ENCODE measurements around the gene MMP24OS. TPM values are rescaled to one million over a fixed set of nuclear protein-coding genes. Genes with fewer than 3 reads are reported as not detected.

MMP24OS gene
- total and polyA plus RNA-seq, 2 experiments from 2014 or later = 19.0 to 58.5 TPM

GRCh38 chr20:35226884-35227681 is 50.8 kb downstream of the MMP24OS start:
- peak overlapping the region; percentile 81 for H3K4me2 ChIP-seq
- WGBS (ENCODE audit: low lambda C conversion rate, missing lambda C conversion rate) = 31% methylated on average over 11 of the region's 74 CpGs
- TF ChIP-seq EZH2 (IDR thresholded peaks at IDR 0.05; ENCODE audit: borderline replicate concordance) = no peak
- no peak for TF ChIP-seq CTCF (IDR thresholded peaks at IDR 0.05; ENCODE audit: poor library complexity)
- TF ChIP-seq EZH2phosphoT487 (IDR thresholded peaks at IDR 0.05; ENCODE audit: low read depth, severe bottlenecking, unreplicated experiment) = no peak

More at GRCh38 chr20:35226884-35227681, 50.8 kb downstream of the MMP24OS start:
- no peak overlapping the region for H3K27ac ChIP-seq
- no peaks in the 10 kb centered on the region for H3K79me2 ChIP-seq
- H3K9me3 ChIP-seq (ENCODE audit: low read depth) = no peaks in the 10 kb centered on the region
- peak; percentile 78 for DNase-seq (ENCODE audit: low spot score)
- no peak overlapping the region for H2AFZ ChIP-seq
- H3K9me2 ChIP-seq (replicated peaks; ENCODE audit: insufficient read depth) = no peaks in the 10 kb centered on the region
- H3K36me3 ChIP-seq (replicated peaks; ENCODE audit: insufficient read depth, low read depth) = no peaks in the 10 kb centered on the region
- peaks cover 3% of the 10 kb centered on the region for H4K20me1 ChIP-seq (ENCODE audit: insufficient read depth, poor library complexity, severe bottlenecking)
- no peak overlapping the region for H3K4me3 ChIP-seq
- H3K27me3 ChIP-seq = peaks cover 50% of the 10 kb centered on the region
- no peaks in the 10 kb centered on the region for H3K4me1 ChIP-seq (ENCODE audit: insufficient read depth)

Other genes starting within 250 kb of the MMP24OS start
- gene TRPC4AP, start 185.3 kb downstream of the MMP24OS start, total RNA-seq = 81.0 and 88.6 TPM in 2 replicates
- gene TRPC4AP, start 185.3 kb downstream of the MMP24OS start, polyA plus RNA-seq = 94.9 and 102 TPM in 2 replicates
- gene EDEM2, start 130.8 kb downstream of the MMP24OS start, total RNA-seq = 24.7 and 27.4 TPM in 2 replicates
- 38.3 and 40.8 TPM in 2 replicates for gene EDEM2, start 130.8 kb downstream of the MMP24OS start, polyA plus RNA-seq
- 7.5 and 7.7 TPM in 2 replicates for gene PROCR, start 106.0 kb downstream of the MMP24OS start, total RNA-seq
- 9.0 and 14.1 TPM in 2 replicates for gene PROCR, start 106.0 kb downstream of the MMP24OS start, polyA plus RNA-seq
- 0.76 and 1.2 TPM in 2 replicates for gene MMP24, start 51.4 kb downstream of the MMP24OS start, total RNA-seq
- gene MMP24, start 51.4 kb downstream of the MMP24OS start, polyA plus RNA-seq = 0.69 and 1.2 TPM in 2 replicates
- 108 and 112 TPM in 2 replicates for gene EIF6, start 6.7 kb upstream of the MMP24OS start, total RNA-seq
- 207 and 230 TPM in 2 replicates for gene EIF6, start 6.7 kb upstream of the MMP24OS start, polyA plus RNA-seq
- gene FAM83C, start 14.3 kb upstream of the MMP24OS start, total RNA-seq = not detected in 2 replicates
- gene FAM83C, start 14.3 kb upstream of the MMP24OS start, polyA plus RNA-seq = 0.10 TPM in 1 of 2 replicates, not detected in the other
- gene UQCC1, start 133.9 kb upstream of the MMP24OS start, total RNA-seq = 28.2 and 31.8 TPM in 2 replicates
- 33.1 and 38.8 TPM in 2 replicates for gene UQCC1, start 133.9 kb upstream of the MMP24OS start, polyA plus RNA-seq
- 1.0 and 1.6 TPM in 2 replicates for gene GDF5, start 160.1 kb upstream of the MMP24OS start, total RNA-seq
- gene GDF5, start 160.1 kb upstream of the MMP24OS start, polyA plus RNA-seq = 2.0 and 2.7 TPM in 2 replicates
- gene CEP250, start 177.5 kb upstream of the MMP24OS start, total RNA-seq = 9.6 and 12.4 TPM in 2 replicates
- 18.5 and 23.4 TPM in 2 replicates for gene CEP250, start 177.5 kb upstream of the MMP24OS start, polyA plus RNA-seq